ENCODE data around the gene TCF7L2.

TCF7L2 gene

GRCh38 chr10:113078282-113078907 lies 128.3 kb downstream of the TCF7L2 start:
- TF ChIP-seq EZH2 (IDR thresholded peaks at IDR 0.05; ENCODE audit: borderline replicate concordance, low read length): no peak
- TF ChIP-seq CTCF (IDR thresholded peaks at IDR 0.05; ENCODE audit: low read length): no peak
- Histone ChIP-seq H3K9ac (ENCODE audit: low read length) (no peak overlapping the region), H3K27me3 (ENCODE audit: insufficient read depth, low read length) (no peaks in the 10 kb centered on the region), H3K9me3 (ENCODE audit: low read length) (no peaks in the 10 kb centered on the region), H3K4me3 (ENCODE audit: low read depth, low read length, poor library complexity, severe bottlenecking) (no peak overlapping the region), H3K27ac (ENCODE audit: low read depth, low read length, poor library complexity, severe bottlenecking) (no peak overlapping the region), H3K9me2 (ENCODE audit: low read depth, low read length) (no peaks in the 10 kb centered on the region), H4K20me1 (ENCODE audit: insufficient read depth, low read length) (no peaks in the 10 kb centered on the region), H3F3A (ENCODE audit: insufficient read depth, low read length) (no peaks in the 10 kb centered on the region), H3K79me2 (ENCODE audit: insufficient read depth, low read length) (peaks cover 3% of the 10 kb centered on the region; the same call in 1 of the 2 replicates), H3K36me3 (ENCODE audit: insufficient read depth, low read length) (no peaks in the 10 kb centered on the region), H3K4me1 (ENCODE audit: insufficient read depth, low read length, severe bottlenecking) (no peaks in the 10 kb centered on the region), H2AFZ (ENCODE audit: low read length) (no peak overlapping the region), H3K4me2 (ENCODE audit: low read length) (no peak overlapping the region)

GRCh38 chr10:113080061-113080924 lies 130.2 kb downstream of the TCF7L2 start:
- Histone ChIP-seq H3K4me1 (ENCODE audit: insufficient read depth, low read length, severe bottlenecking) (no peaks in the 10 kb centered on the region), H3K4me2 (ENCODE audit: low read length) (no peak overlapping the region), H3K4me3 (ENCODE audit: low read depth, low read length, poor library complexity, severe bottlenecking) (no peak overlapping the region), H3K36me3 (ENCODE audit: insufficient read depth, low read length) (no peaks in the 10 kb centered on the region), H3K79me2 (ENCODE audit: insufficient read depth, low read length) (peaks cover 3% of the 10 kb centered on the region; the same call in 1 of the 2 replicates), H4K20me1 (ENCODE audit: insufficient read depth, low read length) (no peaks in the 10 kb centered on the region), H3F3A (ENCODE audit: insufficient read depth, low read length) (no peaks in the 10 kb centered on the region), H3K9ac (ENCODE audit: low read length) (no peak overlapping the region), H2AFZ (ENCODE audit: low read length) (no peak overlapping the region), H3K9me2 (ENCODE audit: low read depth, low read length) (no peaks in the 10 kb centered on the region), H3K9me3 (ENCODE audit: low read length) (no peaks in the 10 kb centered on the region), H3K27me3 (ENCODE audit: insufficient read depth, low read length) (no peaks in the 10 kb centered on the region), H3K27ac (ENCODE audit: low read depth, low read length, poor library complexity, severe bottlenecking) (no peak overlapping the region)
- TF ChIP-seq CTCF (IDR thresholded peaks at IDR 0.05; ENCODE audit: low read length) (no peak), EZH2 (IDR thresholded peaks at IDR 0.05; ENCODE audit: borderline replicate concordance, low read length) (no peak)

GRCh38 chr10:113080925-113081229 lies 130.8 kb downstream of the TCF7L2 start:
- TF ChIP-seq CTCF (IDR thresholded peaks at IDR 0.05; ENCODE audit: low read length) (no peak; the same call in 1 of the 2 replicates), EZH2 (IDR thresholded peaks at IDR 0.05; ENCODE audit: borderline replicate concordance, low read length) (no peak)

More at GRCh38 chr10:113080925-113081229, 130.8 kb downstream of the TCF7L2 start:
- Histone ChIP-seq H3K4me2 (ENCODE audit: low read length) (no peak overlapping the region), H3K9me2 (ENCODE audit: low read depth, low read length) (no peaks in the 10 kb centered on the region), H3K36me3 (ENCODE audit: insufficient read depth, low read length) (no peaks in the 10 kb centered on the region), H3K4me3 (ENCODE audit: low read depth, low read length, poor library complexity, severe bottlenecking) (no peak overlapping the region), H3K9me3 (ENCODE audit: low read length) (no peaks in the 10 kb centered on the region), H3K79me2 (ENCODE audit: insufficient read depth, low read length) (peaks cover 3% of the 10 kb centered on the region; the same call in 1 of the 2 replicates), H3K4me1 (ENCODE audit: insufficient read depth, low read length, severe bottlenecking) (no peaks in the 10 kb centered on the region), H2AFZ (ENCODE audit: low read length) (no peak overlapping the region), H3K27ac (ENCODE audit: low read depth, low read length, poor library complexity, severe bottlenecking) (no peak overlapping the region), H3K27me3 (ENCODE audit: insufficient read depth, low read length) (no peaks in the 10 kb centered on the region), H3F3A (ENCODE audit: insufficient read depth, low read length) (no peaks in the 10 kb centered on the region), H3K9ac (ENCODE audit: low read length) (no peak overlapping the region), H4K20me1 (ENCODE audit: insufficient read depth, low read length) (no peaks in the 10 kb centered on the region)
